Panc1 (cell line): ENCODE results near the gene IGFBP1. TPM values are rescaled to one million over a fixed set of nuclear protein-coding genes. Genes with fewer than 3 reads are reported as not detected.

Experiments
- ATAC-seq: fragments of 200-7000 bp; cut with Tn5 transposase; 2 replicates; pipeline ENCODE4 v1.9.1; 2020; ENCODE audit warnings: mild to moderate bottlenecking, moderate library complexity
- BruUV-seq: library from RNA; stranded (reverse); fragments of 400-500 nt; replicated peaks from 2 replicates; lab custom pipeline; 2021; lab: Mats Ljungman, UMichigan
- CTCF ChIA-PET: fragments of 300-600 bp; sonication (Branson Sonifier 250); formaldehyde crosslinking; loops from one replicate; lab custom pipeline; 2022; ENCODE audit warnings: antibody characterized with exemption; lab: Charles Lee
- POLR2A ChIA-PET: fragments of 300-600 bp; sonication (Branson Sonifier 250); formaldehyde crosslinking; loops from one replicate; lab custom pipeline; 2022; ENCODE audit warnings: antibody characterized with exemption; lab: Charles Lee
- DNase-seq: peaks from one replicate; pipeline ENCODE4 v3.0.0-alpha.2; 2010; ENCODE audit warnings: low read depth, low spot score
- H3K27ac ChIP-seq: 2 replicates; pipeline ENCODE4 v1.5.1; 2011; ENCODE audit warnings: mild to moderate bottlenecking, low read length, inconsistent platforms
- H3K27me3 ChIP-seq: fragments of 200-500 bp; sonication (Bioruptor generic); 2 replicates; pipeline ENCODE4 v1.6.0; 2014; ENCODE audit warnings: low read length, inconsistent platforms; ENCODE audit not compliant: control insufficient read depth, insufficient read depth
- H3K36me3 ChIP-seq: fragments of 200-500 bp; sonication (Bioruptor generic); 2 replicates; pipeline ENCODE4 v1.5.1; 2014; ENCODE audit warnings: inconsistent platforms, mild to moderate bottlenecking, low read length, moderate library complexity; ENCODE audit not compliant: control insufficient read depth, insufficient read depth
- H3K4me1 ChIP-seq: 2 replicates; pipeline ENCODE4 v1.5.1; 2011; ENCODE audit warnings: inconsistent platforms, mild to moderate bottlenecking, low read length, moderate library complexity; ENCODE audit not compliant: control insufficient read depth, insufficient read depth
- H3K4me3 ChIP-seq, 2 experiments: 2 replicates each; pipeline ENCODE4 v1.5.1; 2011 to 2012; ENCODE audit warnings: low read depth in 2 of 2, low read length in 2 of 2, mild to moderate bottlenecking in 2 of 2, inconsistent platforms in 1 of 2, moderate library complexity in 1 of 2
- H3K9me3 ChIP-seq: fragments of 200-500 bp; sonication (Bioruptor generic); 2 replicates; pipeline ENCODE4 v1.5.1; 2014; ENCODE audit warnings: low read depth, mild to moderate bottlenecking, inconsistent platforms, low read length, moderate library complexity; ENCODE audit not compliant: control insufficient read depth, insufficient read depth
- CTCF ChIP-seq: fragments of 450-650 bp; IDR thresholded peaks from 2 replicates; pipeline ENCODE4 v1.5.1; 2017; ENCODE audit warnings: mild to moderate bottlenecking
- POLR2AphosphoS5 ChIP-seq: IDR thresholded peaks from 2 replicates; pipeline ENCODE4 v1.6.1; 2012; ENCODE audit warnings: mild to moderate bottlenecking, low read depth, low read length, moderate library complexity
- REST ChIP-seq, 2 experiments: IDR thresholded peaks; 2 replicates each; pipeline ENCODE4 v1.6.1; 2011 to 2012; ENCODE audit warnings: low read depth in 2 of 2, control low read depth in 1 of 2, low read length in 1 of 2, mild to moderate bottlenecking in 1 of 2, moderate library complexity in 1 of 2; ENCODE audit not compliant: insufficient read depth in 1 of 2
- SIN3A ChIP-seq: IDR thresholded peaks from 2 replicates; pipeline ENCODE4 v1.6.1; 2012; ENCODE audit warnings: low read depth, mild to moderate bottlenecking, low read length, moderate library complexity, borderline replicate concordance; ENCODE audit not compliant: insufficient read depth
- TCF7L2 ChIP-seq: IDR thresholded peaks from 2 replicates; pipeline ENCODE4 v1.6.1; 2011; ENCODE audit warnings: mild to moderate bottlenecking, low read depth, low read length, inconsistent platforms
- in situ Hi-C: cut with HindIII; loops from 2 replicates; pipeline ENCODE4 v1.10.0; 2016; ENCODE audit warnings: low sequenced_read_pairs, low pct_unique_long_range_greater_than_20kb
- intact Hi-C: fragments of 100-400 bp; cut with micrococcal nuclease; formaldehyde crosslinking; loops from one replicate; pipeline ENCODE4 v1.10.0; 2022; ENCODE audit not compliant: unreplicated experiment
- total RNA-seq: library from RNA; stranded (reverse); gene quantifications from one replicate; pipeline ENCODE4 v1.2.1, GENCODE V29; 2021; ENCODE audit not compliant: unreplicated experiment

Gene IGFBP1
- total RNA-seq, 1 experiment from 2014 or later = 0.33 TPM

GRCh38 chr7:45937301-45937700 lies 49.0 kb downstream of the IGFBP1 start:
- ChIA-PET CTCF (no interaction called here), POLR2A (interaction anchor here (0.5 kb wide), 1 partner anchor 81 kb away, joined by 3 read pairs; no protein-coding TSS in a partner anchor)
- DNase-seq (no peak), ATAC-seq (no peak)
- Histone ChIP-seq H3K4me1 (no peaks in the 10 kb centered on the region), H3K9me3 (no peaks in the 10 kb centered on the region), H3K27me3 (no peaks in the 10 kb centered on the region), H3K27ac (no peak overlapping the region), H3K4me3 (no peak overlapping the region), H3K36me3 (no peaks in the 10 kb centered on the region)
- TF ChIP-seq TCF7L2 (no peak), REST (IDR thresholded peaks at IDR 0.05; ENCODE audit: insufficient read depth in 1 of 2, low read depth in 2 of 2, low read length in 1 of 2) (no peak), CTCF (no peak)
- BruUV-seq = no TSS peak
- in situ Hi-C loops (no loop called here), intact Hi-C loops (no loop called here)

GRCh38 chr7:45937862-45938261 lies 49.6 kb downstream of the IGFBP1 start:
- H3K9me3 ChIP-seq = no peaks in the 10 kb centered on the region
- POLR2A ChIA-PET = interaction anchor here (0.5 kb wide), 1 partner anchor 80 kb away, joined by 3 read pairs; no protein-coding TSS in a partner anchor
- no TSS peak for BruUV-seq
- no peaks in the 10 kb centered on the region for H3K36me3 ChIP-seq
- H3K4me1 ChIP-seq = no peaks in the 10 kb centered on the region
- no peaks in the 10 kb centered on the region for H3K27me3 ChIP-seq
- in situ Hi-C loops (no loop called here), intact Hi-C loops (no loop called here)
- DNase-seq (no peak), ATAC-seq (no peak)
- no peak overlapping the region for H3K4me3 ChIP-seq
- CTCF ChIA-PET = no interaction called here
- no peak overlapping the region for H3K27ac ChIP-seq
- TF ChIP-seq POLR2AphosphoS5 = no peak
- TF ChIP-seq REST (IDR thresholded peaks at IDR 0.05; ENCODE audit: insufficient read depth in 1 of 2, low read depth in 2 of 2, low read length in 1 of 2) = no peak
- no peak for TF ChIP-seq CTCF
- no peak for TF ChIP-seq TCF7L2
- no peak for TF ChIP-seq SIN3A
